ENCODE results near the gene OR5D13. TPM values are rescaled to one million over a fixed set of nuclear protein-coding genes. Genes with fewer than 3 reads are reported as not detected.

The OR5D13 gene
- total and polyA plus RNA-seq, 2 experiments from 2014 or later = not detected

DNA sequence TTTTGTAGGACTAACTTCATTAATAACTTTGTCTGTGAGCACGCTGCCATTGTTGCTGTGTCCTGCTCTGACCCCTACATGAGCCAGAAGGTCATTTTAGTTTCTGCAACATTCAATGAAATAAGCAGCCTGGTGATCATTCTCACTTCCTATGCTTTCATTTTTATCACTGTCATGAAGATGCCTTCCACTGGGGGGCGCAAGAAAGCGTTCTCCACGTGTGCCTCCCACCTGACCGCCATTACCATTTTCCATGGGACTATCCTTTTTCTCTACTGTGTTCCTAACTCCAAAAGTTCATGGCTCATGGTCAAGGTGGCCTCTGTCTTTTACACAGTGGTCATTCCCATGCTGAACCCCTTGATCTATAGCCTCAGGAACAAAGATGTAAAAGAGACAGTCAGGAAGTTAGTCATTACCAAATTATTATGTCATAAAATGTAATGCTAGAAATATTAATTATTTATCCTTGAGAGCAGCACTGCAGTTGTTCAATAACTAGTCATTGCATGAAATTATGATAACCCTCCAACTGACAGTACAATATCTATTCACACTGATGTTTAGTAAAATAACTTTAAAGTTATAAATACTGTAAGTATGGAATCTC, 46.4 kb upstream of the OR5D13 start:
- DNase-seq (ENCODE audit: low spot score) = peak; percentile 51
- Histone ChIP-seq H3K4me3 (no peak overlapping the region), H3K9me2 (ENCODE audit: insufficient read depth) (no peaks in the 10 kb centered on the region), H3K4me2 (no peak overlapping the region), H4K20me1 (replicated peaks; ENCODE audit: insufficient read depth) (no peaks in the 10 kb centered on the region), H3K79me2 (replicated peaks; ENCODE audit: insufficient read depth) (no peaks in the 10 kb centered on the region), H3F3A (replicated peaks; ENCODE audit: low read depth) (no peaks in the 10 kb centered on the region), H3K27ac (ENCODE audit: low read depth) (no peak overlapping the region), H3K27me3 (ENCODE audit: insufficient read depth) (no peaks in the 10 kb centered on the region), H3K36me3 (ENCODE audit: insufficient read depth) (peaks cover 9% of the 10 kb centered on the region), H2AFZ (no peak overlapping the region), H3K4me1 (ENCODE audit: insufficient read depth) (no peaks in the 10 kb centered on the region)
- Mint-ChIP-seq H3K9me3 (peaks cover 81% of the 10 kb centered on the region), H3K4me1 (no peaks in the 10 kb centered on the region), H3K4me3 (no peak overlapping the region), H3K27ac (no peak overlapping the region), H3K27me3 (ENCODE audit: insufficient read depth, low read depth, poor library complexity) (no peaks in the 10 kb centered on the region), H3K36me3 (ENCODE audit: low read depth) (peaks cover 7% of the 10 kb centered on the region; the same call in 1 of the 3 replicates)
- no peak for TF ChIP-seq JUNB (IDR thresholded peaks at IDR 0.05; ENCODE audit: unreplicated experiment)
- TF ChIP-seq, protein P1, sequence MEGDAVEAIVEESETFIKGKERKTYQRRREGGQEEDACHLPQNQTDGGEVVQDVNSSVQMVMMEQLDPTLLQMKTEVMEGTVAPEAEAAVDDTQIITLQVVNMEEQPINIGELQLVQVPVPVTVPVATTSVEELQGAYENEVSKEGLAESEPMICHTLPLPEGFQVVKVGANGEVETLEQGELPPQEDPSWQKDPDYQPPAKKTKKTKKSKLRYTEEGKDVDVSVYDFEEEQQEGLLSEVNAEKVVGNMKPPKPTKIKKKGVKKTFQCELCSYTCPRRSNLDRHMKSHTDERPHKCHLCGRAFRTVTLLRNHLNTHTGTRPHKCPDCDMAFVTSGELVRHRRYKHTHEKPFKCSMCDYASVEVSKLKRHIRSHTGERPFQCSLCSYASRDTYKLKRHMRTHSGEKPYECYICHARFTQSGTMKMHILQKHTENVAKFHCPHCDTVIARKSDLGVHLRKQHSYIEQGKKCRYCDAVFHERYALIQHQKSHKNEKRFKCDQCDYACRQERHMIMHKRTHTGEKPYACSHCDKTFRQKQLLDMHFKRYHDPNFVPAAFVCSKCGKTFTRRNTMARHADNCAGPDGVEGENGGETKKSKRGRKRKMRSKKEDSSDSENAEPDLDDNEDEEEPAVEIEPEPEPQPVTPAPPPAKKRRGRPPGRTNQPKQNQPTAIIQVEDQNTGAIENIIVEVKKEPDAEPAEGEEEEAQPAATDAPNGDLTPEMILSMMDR (conservative IDR thresholded peaks at IDR 0.05; ENCODE audit: low read depth in 2 of 2) = peak; percentile 39 to 56; a peak in 3 of 4 replicates
- no peak for ATAC-seq

- TF ChIP-seq ETS1 (IDR thresholded peaks at IDR 0.05) = no peak
- Mint-ChIP-seq H3K27me3 (ENCODE audit: insufficient read depth, low read depth, poor library complexity) (no peaks in the 10 kb centered on the region), H3K36me3 (ENCODE audit: low read depth) (peaks cover 29% of the 10 kb centered on the region), H3K4me1 (no peaks in the 10 kb centered on the region), H3K9me3 (peaks cover 93% of the 10 kb centered on the region), H3K27ac (no peak overlapping the region), H3K4me3 (no peak overlapping the region)
- DNase-seq (ENCODE audit: low spot score) (no peak), ATAC-seq (no peak)
- no peak overlapping the region for H3K4me2 ChIP-seq
- H3K4me1 ChIP-seq (ENCODE audit: insufficient read depth) = no peaks in the 10 kb centered on the region
- H4K20me1 ChIP-seq (replicated peaks; ENCODE audit: insufficient read depth) = no peaks in the 10 kb centered on the region
- no peak overlapping the region for H3K4me3 ChIP-seq
- no peaks in the 10 kb centered on the region for H3K9me2 ChIP-seq (ENCODE audit: insufficient read depth)
- H3K36me3 ChIP-seq (ENCODE audit: insufficient read depth) = peaks cover 10% of the 10 kb centered on the region
- no peak overlapping the region for H3K27ac ChIP-seq (ENCODE audit: low read depth)
- H3K27me3 ChIP-seq (ENCODE audit: insufficient read depth) = no peaks in the 10 kb centered on the region
- no peaks in the 10 kb centered on the region for H3K79me2 ChIP-seq (replicated peaks; ENCODE audit: insufficient read depth)
- H2AFZ ChIP-seq = no peak overlapping the region
- H3F3A ChIP-seq (replicated peaks; ENCODE audit: low read depth) = no peaks in the 10 kb centered on the region
These were observed 40.3 kb upstream of the OR5D13 start for GRCh38 chr11:55732936-55733335.

- Histone ChIP-seq H4K20me1 (replicated peaks; ENCODE audit: insufficient read depth) (no peaks in the 10 kb centered on the region), H3K9me2 (ENCODE audit: insufficient read depth) (no peaks in the 10 kb centered on the region), H3K79me2 (replicated peaks; ENCODE audit: insufficient read depth) (no peaks in the 10 kb centered on the region), H3K27ac (ENCODE audit: low read depth) (no peak overlapping the region), H3F3A (replicated peaks; ENCODE audit: low read depth) (no peaks in the 10 kb centered on the region), H2AFZ (no peak overlapping the region), H3K4me1 (ENCODE audit: insufficient read depth) (no peaks in the 10 kb centered on the region), H3K36me3 (ENCODE audit: insufficient read depth) (no peaks in the 10 kb centered on the region), H3K4me3 (no peak overlapping the region), H3K27me3 (ENCODE audit: insufficient read depth) (no peaks in the 10 kb centered on the region), H3K4me2 (no peak overlapping the region)
- DNase-seq (ENCODE audit: low spot score) (no peak), ATAC-seq (no peak)
- Mint-ChIP-seq H3K9me3 (peaks cover 79% of the 10 kb centered on the region), H3K36me3 (ENCODE audit: low read depth) (peaks cover 12% of the 10 kb centered on the region), H3K27ac (no peak overlapping the region), H3K4me1 (no peaks in the 10 kb centered on the region), H3K4me3 (no peak overlapping the region), H3K27me3 (ENCODE audit: insufficient read depth, low read depth, poor library complexity) (no peaks in the 10 kb centered on the region)
- TF ChIP-seq EZH2phosphoT487 (IDR thresholded peaks at IDR 0.05; ENCODE audit: unreplicated experiment) (no peak), STAT1 (IDR thresholded peaks at IDR 0.05; ENCODE audit: unreplicated experiment) (no peak), POLR2AphosphoS5 (IDR thresholded peaks at IDR 0.05; ENCODE audit: low read depth) (no peak)
- TF ChIP-seq, protein P1 (conservative IDR thresholded peaks at IDR 0.05; ENCODE audit: low read depth in 2 of 2) = no peak
- TF ChIP-seq, protein P2, sequence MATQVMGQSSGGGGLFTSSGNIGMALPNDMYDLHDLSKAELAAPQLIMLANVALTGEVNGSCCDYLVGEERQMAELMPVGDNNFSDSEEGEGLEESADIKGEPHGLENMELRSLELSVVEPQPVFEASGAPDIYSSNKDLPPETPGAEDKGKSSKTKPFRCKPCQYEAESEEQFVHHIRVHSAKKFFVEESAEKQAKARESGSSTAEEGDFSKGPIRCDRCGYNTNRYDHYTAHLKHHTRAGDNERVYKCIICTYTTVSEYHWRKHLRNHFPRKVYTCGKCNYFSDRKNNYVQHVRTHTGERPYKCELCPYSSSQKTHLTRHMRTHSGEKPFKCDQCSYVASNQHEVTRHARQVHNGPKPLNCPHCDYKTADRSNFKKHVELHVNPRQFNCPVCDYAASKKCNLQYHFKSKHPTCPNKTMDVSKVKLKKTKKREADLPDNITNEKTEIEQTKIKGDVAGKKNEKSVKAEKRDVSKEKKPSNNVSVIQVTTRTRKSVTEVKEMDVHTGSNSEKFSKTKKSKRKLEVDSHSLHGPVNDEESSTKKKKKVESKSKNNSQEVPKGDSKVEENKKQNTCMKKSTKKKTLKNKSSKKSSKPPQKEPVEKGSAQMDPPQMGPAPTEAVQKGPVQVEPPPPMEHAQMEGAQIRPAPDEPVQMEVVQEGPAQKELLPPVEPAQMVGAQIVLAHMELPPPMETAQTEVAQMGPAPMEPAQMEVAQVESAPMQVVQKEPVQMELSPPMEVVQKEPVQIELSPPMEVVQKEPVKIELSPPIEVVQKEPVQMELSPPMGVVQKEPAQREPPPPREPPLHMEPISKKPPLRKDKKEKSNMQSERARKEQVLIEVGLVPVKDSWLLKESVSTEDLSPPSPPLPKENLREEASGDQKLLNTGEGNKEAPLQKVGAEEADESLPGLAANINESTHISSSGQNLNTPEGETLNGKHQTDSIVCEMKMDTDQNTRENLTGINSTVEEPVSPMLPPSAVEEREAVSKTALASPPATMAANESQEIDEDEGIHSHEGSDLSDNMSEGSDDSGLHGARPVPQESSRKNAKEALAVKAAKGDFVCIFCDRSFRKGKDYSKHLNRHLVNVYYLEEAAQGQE (IDR thresholded peaks at IDR 0.05; ENCODE audit: unreplicated experiment) = no peak
These were observed 18.4 kb downstream of the OR5D13 start for GRCh38 chr11:55791606-55792005.
